ENCODE results near the gene MTFMT.
"Not testable (repeated sequence)": the region's sequence is repeated elsewhere in the genome, so short reads cannot be mapped to it uniquely, and the experiment has no call there.

Gene MTFMT

GRCh38 chr15:65028921-65029735 lies at the start of gene MTFMT:
Gene MTFMT, minus strand, starts transcription at chr15:65029639. Its CDS starts 26 bp downstream, at chr15:65029613.
- no peak for DNase-seq (ENCODE audit: low read depth)

- no peak for DNase-seq (ENCODE audit: low read depth)
These were observed 48.5 kb upstream of the MTFMT start for GRCh38 chr15:65077981-65078352.

GRCh38 chr15:65077291-65077980 lies 48.0 kb upstream of the MTFMT start:
- DNase-seq (ENCODE audit: low read depth) = no peak

GRCh38 chr15:65076486-65077290 lies 47.2 kb upstream of the MTFMT start, which contains the start of gene KBTBD13:
Gene KBTBD13, plus strand, starts transcription at chr15:65076746. Its CDS starts 70 bp downstream, at chr15:65076816.
- DNase-seq (ENCODE audit: low read depth) = no peak

GRCh38 chr15:65075607-65076395 lies 46.4 kb upstream of the MTFMT start:
- not testable (repeated sequence) for DNase-seq (ENCODE audit: low read depth)

GRCh38 chr15:65074946-65075345 lies 45.5 kb upstream of the MTFMT start:
- DNase-seq (ENCODE audit: low read depth) = not testable (repeated sequence)

- DNase-seq (ENCODE audit: low read depth) = no peak
These were observed 43.2 kb upstream of the MTFMT start for GRCh38 chr15:65072617-65073016.

GRCh38 chr15:65072027-65072426 lies 42.6 kb upstream of the MTFMT start:
- no peak for DNase-seq (ENCODE audit: low read depth)

- no peak for DNase-seq (ENCODE audit: low read depth)
These were observed 42.0 kb upstream of the MTFMT start for GRCh38 chr15:65071381-65071811.

- DNase-seq (ENCODE audit: low read depth) = no peak
These were observed 40.5 kb upstream of the MTFMT start for GRCh38 chr15:65069779-65070546.

- no peak for DNase-seq (ENCODE audit: low read depth)
These were observed 39.7 kb upstream of the MTFMT start for GRCh38 chr15:65069179-65069578.

- no peak for DNase-seq (ENCODE audit: low read depth)
These were observed 39.0 kb upstream of the MTFMT start for GRCh38 chr15:65068403-65068788.

GRCh38 chr15:65067645-65068402 lies 38.4 kb upstream of the MTFMT start, which contains the start of gene RASL12:
Gene RASL12, minus strand, starts transcription at chr15:65067991. Its CDS starts 156 bp downstream, at chr15:65067835.
- no peak for DNase-seq (ENCODE audit: low read depth)

- no peak for DNase-seq (ENCODE audit: low read depth)
These were observed 37.8 kb upstream of the MTFMT start for GRCh38 chr15:65067317-65067644.

- DNase-seq (ENCODE audit: low read depth) = no peak
These were observed 37.3 kb upstream of the MTFMT start for GRCh38 chr15:65066635-65067316.

- DNase-seq (ENCODE audit: low read depth) = no peak
These were observed 36.7 kb upstream of the MTFMT start for GRCh38 chr15:65066001-65066634.

GRCh38 chr15:65062726-65063125 lies 33.3 kb upstream of the MTFMT start:
- no peak for DNase-seq (ENCODE audit: low read depth)

GRCh38 chr15:65062061-65062460 lies 32.6 kb upstream of the MTFMT start:
- DNase-seq (ENCODE audit: low read depth) = no peak

All from HS-27A (cell line).